Frontal cortex (tissue), 4 donors: ENCODE results near the gene GADD45B. TPM values are rescaled to one million over a fixed set of nuclear protein-coding genes. Genes with fewer than 3 reads are reported as not detected.
"Not testable (repeated sequence)": the region's sequence is repeated elsewhere in the genome, so short reads cannot be mapped to it uniquely, and the experiment has no call there.

Source experiments
- DNase-seq, 2 donors: peaks; one replicate each; pipeline ENCODE4 v3.0.0; 2012; ENCODE audit warnings: low spot score in 2 of 2
- FAIRE-seq: peaks from 2 replicates; lab custom pipeline; 2012; peaks lifted over from hg19 to GRCh38; lab: Jason Lieb, UNC
- total RNA-seq: library from RNA; depleted of rRNA; stranded (reverse); fragments of >200 nt; gene quantifications from one replicate; pipeline ENCODE4 v1.2.3, GENCODE V29; 2014
- donor health status: control.
- donor health status: control.
- donor health status: control.

GADD45B gene
- total RNA-seq, 1 donor from 2014 or later = 1.2 TPM

- FAIRE-seq (no peak), DNase-seq (no peak)
Observed at GRCh38 chr19:2483484-2484151, 7.7 kb downstream of the GADD45B start.

GRCh38 chr19:2484178-2484937, 8.4 kb downstream of the GADD45B start:
- FAIRE-seq (no peak), DNase-seq (no peak)

GRCh38 chr19:2485428-2485827, 9.5 kb downstream of the GADD45B start:
- FAIRE-seq (no peak), DNase-seq (no peak)

DNA sequence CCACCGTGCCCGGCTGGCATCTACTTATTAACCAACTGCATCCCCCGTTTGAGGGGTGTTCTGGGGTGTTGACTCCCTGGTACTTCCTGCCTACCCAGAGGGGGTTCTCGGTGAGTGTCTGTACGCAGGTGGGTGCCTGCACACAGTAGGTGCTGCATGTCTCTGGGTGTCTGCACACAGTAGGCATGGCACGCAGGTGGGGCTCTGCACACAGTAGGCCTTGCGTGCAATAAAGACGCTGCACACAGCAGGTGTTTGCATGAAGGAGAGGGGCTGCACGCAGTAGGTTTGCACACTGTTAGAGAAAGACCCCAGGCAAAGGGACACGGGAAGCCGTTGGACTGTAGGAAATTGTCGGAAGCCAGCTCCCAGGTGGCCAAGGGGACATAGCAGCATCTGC, 11.2 kb downstream of the GADD45B start:
- DNase-seq (no peak), FAIRE-seq (no peak)

DNA sequence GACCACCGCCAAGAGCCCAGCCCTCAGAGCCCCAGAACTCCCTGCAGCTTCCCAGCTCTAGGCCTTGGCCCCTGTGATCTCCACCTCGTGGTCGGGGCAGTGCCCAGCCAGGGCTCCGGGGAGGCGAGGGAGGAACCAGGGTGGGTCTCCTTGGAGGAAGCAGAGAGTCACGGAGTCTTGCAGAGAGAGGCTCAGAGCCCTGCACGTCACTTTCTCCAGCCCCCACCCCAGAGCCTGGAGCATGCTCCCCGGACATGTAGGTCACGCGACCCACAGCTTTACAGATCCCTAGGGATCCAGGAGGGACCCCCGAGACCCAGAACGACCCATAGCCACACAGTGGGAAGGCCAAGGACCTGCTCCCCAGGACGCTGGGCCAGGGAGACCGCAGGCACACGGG, 11.9 kb downstream of the GADD45B start:
- no peak for FAIRE-seq
- DNase-seq = no peak

- FAIRE-seq = no peak
- DNase-seq = no peak
Observed at GRCh38 chr19:2488405-2488941, 12.5 kb downstream of the GADD45B start.

- no peak for FAIRE-seq
- peak; percentile 76 to 78 for DNase-seq
Observed at GRCh38 chr19:2488942-2489731, 13.2 kb downstream of the GADD45B start.

- no peak for FAIRE-seq
- no peak for DNase-seq
Observed at GRCh38 chr19:2490659-2491058, 14.7 kb downstream of the GADD45B start.

GRCh38 chr19:2491130-2491801, 15.3 kb downstream of the GADD45B start:
- FAIRE-seq = no peak
- no peak for DNase-seq

DNA sequence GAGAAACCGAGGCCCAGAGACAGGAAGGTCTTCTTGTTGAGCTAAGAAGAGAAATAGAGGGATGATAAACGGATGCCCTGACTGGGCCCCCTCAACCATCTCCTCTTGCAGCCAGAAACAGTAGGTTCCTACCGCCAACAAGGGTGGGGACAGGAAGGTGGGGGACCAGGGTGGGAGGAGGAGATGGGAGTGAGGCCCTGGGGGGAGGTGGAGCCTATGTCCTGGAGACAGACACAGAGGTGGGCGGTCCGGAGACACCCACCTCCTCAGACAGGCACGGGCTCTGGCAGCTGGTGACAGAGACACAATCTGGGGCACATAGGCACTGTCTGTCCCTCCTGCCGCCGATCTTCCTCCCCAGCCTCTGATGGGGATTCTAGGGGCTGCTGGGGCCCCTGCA, 16.9 kb downstream of the GADD45B start:
- FAIRE-seq (no peak), DNase-seq (no peak)

DNA sequence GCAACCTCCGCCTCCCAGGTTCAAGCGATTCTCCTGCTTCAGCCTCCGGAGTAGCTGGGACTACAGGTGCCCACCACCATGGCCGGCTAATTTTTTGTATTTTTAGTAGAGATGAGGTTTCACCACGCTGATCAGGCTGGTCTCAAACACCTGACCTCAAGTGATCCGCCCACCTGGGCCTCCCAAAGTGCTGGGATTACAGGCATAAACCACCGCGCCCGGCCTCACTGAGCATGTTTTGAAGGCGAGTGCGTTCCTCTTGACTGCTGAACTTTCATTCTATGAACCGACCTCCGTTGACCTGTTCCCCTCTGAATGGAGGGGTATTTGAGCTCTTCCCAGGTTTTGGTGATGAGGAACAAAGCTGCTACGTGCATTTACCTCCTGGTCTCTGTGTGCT, 17.5 kb downstream of the GADD45B start:
- DNase-seq, FAIRE-seq: not testable (repeated sequence)

DNA sequence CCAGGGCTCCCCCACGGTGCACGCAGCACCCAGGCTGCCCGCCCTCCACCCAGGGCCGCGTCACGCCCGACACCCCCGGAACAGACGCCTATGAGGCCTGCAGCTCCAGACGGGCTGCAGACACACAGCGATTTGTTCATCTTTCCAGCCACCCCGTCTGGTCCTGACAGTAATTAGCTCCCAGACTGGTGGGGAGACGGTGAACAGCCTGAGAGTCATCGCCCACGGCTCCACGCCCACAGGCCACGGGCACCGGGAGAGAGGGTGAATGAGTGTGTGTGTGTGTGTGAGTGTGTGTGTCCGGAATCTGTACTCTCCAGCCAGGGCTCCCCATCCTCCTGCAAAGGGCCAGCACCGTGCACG, 18.1 kb downstream of the GADD45B start:
- FAIRE-seq (no peak), DNase-seq (no peak)

DNA sequence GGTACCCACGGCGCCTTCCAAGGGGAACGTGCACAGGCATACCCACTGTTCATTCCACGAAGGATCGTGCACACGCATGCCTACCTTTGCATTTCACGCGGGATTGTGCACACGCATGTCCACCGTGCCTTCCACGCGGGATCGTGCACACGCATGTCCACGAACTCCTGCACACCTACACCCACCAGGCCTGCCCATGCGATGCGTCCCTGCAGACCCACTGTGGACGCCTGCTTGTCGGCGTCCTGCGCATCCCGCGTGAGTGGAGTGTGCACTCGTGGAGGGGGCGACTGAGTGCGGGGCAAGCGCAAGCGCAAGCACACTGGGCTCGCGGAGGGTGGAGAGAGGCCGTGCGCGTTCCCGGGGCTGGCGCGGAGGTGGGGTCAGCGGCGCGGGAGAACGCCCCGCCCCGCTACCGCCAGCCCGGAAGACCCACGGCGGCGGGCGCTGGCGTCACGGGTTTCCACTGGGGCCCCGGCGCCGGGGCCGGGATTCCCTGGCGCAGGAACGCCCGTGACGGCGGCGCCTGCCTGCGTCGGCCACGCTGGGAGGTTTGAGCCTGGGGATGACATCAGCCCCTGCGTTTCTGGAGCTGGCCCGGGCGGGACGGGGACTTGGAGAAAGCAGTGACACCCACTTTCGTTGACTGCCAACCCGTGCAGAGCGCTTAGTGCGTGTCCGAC, 18.7 kb downstream of the GADD45B start:
- DNase-seq (peak; percentile 84 to 85), FAIRE-seq (no peak)

DNA sequence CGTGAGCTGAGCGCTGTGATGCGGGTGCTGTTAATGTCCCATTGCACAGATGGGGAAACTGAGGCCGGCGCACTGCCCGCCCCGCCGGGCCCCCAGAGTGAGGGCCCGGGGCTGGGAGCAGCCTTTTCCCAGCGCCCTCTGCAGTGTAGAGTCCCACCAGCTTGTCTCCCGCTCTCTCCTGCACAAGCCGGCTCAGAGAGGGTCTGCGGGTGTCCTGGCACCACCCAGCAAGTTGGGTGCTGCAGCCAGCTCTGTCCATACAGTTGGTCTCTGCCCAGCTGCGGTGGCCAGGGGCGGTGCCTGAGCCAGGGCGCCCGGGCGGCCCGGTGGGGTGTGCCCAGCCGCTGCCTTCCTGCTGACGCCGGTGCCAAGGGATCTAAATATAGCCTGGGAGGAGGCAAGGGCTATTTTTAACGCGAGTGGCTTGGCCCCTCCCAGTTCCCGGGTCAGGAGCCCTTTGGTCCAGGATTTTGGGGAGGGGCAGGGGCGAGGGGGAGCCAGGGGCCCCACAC, 19.3 kb downstream of the GADD45B start:
- DNase-seq = peak; percentile 55 to 77

DNA sequence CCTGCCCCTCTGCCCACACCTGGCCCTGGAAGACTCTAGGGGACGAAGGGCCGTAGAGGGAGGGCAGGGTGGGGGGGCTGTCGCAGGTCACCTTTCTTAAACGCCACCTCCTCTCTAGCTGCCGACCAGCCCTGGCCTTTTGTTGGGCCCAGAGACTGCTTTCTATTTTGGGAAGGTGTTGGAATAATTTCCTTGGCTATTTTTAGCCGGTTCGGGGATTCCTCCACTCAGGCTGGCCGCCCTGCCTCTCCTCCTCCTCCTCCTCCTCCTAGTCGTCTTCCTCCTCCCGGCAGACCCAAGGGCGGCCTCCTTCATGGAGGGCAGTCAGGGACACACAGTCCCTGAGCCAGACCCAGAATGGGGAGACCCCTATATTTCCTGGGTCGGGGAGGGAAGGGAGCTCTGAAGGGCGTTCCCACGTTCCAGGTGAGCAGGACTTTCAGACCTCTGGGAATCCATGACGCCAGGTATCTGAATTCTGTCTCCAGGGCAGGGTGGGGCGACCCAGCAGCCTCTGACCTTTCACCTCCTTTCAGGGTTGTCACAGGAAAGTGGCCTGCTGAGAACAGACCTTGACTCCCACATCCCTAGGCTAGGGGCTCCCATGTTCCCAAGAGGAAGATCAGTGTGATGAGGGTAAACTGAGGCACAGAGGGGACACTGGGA, 19.9 kb downstream of the GADD45B start:
- no peak for FAIRE-seq

More for the DNA sequence above, 19.3 kb downstream of the GADD45B start:
- no peak for FAIRE-seq

DNA sequence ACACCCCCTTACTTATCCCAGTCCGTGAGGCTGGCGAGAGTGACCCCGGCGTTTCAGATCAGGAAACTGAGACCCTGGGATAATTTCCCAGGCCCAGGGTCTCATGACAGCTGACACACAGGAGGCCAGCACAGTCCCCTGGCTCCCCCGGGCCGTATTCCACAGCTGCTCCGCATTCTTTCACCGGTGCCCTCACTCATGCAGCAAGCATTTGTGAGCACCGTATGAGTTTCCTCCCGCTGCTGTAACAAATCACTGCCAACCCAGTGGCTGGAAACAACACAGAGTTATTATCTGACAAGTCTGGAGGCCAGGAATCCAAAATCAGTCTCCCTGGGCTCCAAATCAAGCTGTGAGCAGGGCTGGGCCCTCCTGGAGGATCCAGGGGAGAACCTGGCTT, 21.3 kb downstream of the GADD45B start:
- DNase-seq = no peak
- no peak for FAIRE-seq

More for the DNA sequence above, 19.9 kb downstream of the GADD45B start:
- peak in 1 of 2 donors; percentile 61 for DNase-seq

GRCh38 chr19:2500156-2500555, 24.2 kb downstream of the GADD45B start:
- DNase-seq (no peak), FAIRE-seq (no peak)

- FAIRE-seq = no peak
- DNase-seq = no peak
Observed at GRCh38 chr19:2500841-2501261, 24.9 kb downstream of the GADD45B start.
